ENCODE data around the gene INTS3. TPM values are rescaled to one million over a fixed set of nuclear protein-coding genes. Genes with fewer than 3 reads are reported as not detected.

The INTS3 gene
- total and polyA plus RNA-seq, 2 donors (not counting 1 experiment from before 2014, with no cell fraction given) = 31.4 to 37.3 TPM

DNA sequence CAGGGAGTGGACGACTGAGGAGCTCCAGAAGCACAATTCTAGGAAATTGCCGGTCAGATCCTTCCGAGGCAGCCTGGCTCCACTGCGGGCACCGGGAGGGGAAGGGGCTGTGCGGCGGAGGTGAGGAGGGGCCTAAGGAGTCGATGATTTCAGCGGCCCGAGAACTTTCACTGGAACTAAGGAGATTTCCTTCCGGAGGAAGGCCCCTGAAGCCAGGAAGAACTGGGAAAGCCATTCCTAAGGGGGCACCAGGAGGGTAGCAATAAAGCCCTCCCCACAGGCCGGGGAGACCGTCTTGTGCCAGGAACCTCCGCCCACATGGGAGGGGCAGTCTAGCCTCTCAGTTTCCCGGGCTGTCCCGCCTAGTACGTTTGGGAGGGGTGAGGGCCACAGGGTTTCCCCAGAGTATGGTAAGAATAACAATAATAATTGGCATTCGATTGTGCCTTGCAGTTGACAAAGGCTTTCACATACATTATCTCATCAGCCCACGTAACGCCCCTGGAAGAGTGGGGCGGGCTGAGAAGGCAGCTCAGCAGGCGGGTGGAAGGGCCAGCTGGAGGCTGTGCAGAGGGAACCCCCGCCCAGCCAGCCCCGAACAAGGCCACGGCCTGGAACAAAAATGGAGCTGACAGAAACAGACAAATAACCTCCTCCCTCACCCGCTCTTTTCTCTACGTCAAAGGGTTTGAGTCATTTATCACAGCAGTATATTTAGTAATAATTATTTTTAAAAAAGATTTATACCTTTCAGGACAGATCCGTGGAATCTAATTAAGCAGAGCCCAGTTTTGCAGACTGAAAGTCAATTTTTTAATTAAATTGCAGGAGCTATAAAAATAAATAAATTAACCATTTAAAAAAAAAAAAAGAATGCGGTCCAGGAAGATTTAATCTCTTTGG is 29.6 kb upstream of the INTS3 start:
- H3K27ac ChIP-seq (ENCODE audit: insufficient read depth, low read length) = no peak overlapping the region
- H3K27me3 ChIP-seq (ENCODE audit: control insufficient read depth, insufficient read depth, low read length) = no peaks in the 10 kb centered on the region
- DNase-seq (ENCODE audit: low read depth in 2 of 2) = peak; percentile 53 to 61
- H2AFZ ChIP-seq (ENCODE audit: low read length) = peak overlapping the region; percentile 5
- no peak overlapping the region for H3K9ac ChIP-seq (ENCODE audit: insufficient read depth, low read length)
- TF ChIP-seq, protein P1, sequence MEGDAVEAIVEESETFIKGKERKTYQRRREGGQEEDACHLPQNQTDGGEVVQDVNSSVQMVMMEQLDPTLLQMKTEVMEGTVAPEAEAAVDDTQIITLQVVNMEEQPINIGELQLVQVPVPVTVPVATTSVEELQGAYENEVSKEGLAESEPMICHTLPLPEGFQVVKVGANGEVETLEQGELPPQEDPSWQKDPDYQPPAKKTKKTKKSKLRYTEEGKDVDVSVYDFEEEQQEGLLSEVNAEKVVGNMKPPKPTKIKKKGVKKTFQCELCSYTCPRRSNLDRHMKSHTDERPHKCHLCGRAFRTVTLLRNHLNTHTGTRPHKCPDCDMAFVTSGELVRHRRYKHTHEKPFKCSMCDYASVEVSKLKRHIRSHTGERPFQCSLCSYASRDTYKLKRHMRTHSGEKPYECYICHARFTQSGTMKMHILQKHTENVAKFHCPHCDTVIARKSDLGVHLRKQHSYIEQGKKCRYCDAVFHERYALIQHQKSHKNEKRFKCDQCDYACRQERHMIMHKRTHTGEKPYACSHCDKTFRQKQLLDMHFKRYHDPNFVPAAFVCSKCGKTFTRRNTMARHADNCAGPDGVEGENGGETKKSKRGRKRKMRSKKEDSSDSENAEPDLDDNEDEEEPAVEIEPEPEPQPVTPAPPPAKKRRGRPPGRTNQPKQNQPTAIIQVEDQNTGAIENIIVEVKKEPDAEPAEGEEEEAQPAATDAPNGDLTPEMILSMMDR (conservative IDR thresholded peaks at IDR 0.05 in 1 of 2, IDR thresholded peaks at IDR 0.05 in 1 of 2; ENCODE audit: low read depth in 1 of 2, low read length in 2 of 2) = no peak
- no peak for TF ChIP-seq EZH2 (IDR thresholded peaks at IDR 0.05; ENCODE audit: low read length, missing control alignments)
- no peaks in the 10 kb centered on the region for H3K9me3 ChIP-seq (ENCODE audit: control insufficient read depth, insufficient read depth, low read depth, low read length)
- H3K4me2 ChIP-seq (ENCODE audit: extremely low read depth, insufficient read depth, low read length) = no peak overlapping the region
- H3K36me3 ChIP-seq (ENCODE audit: control insufficient read depth, insufficient read depth, low read length) = no peaks in the 10 kb centered on the region
- no peak overlapping the region for H3K4me3 ChIP-seq (replicated peaks in 1 of 4; ENCODE audit: control extremely low read depth in 1 of 4, insufficient read depth in 1 of 4, low read depth in 3 of 4, low read length in 4 of 4)
- no peaks in the 10 kb centered on the region for H4K20me1 ChIP-seq (ENCODE audit: control insufficient read depth, extremely low read depth, insufficient read depth, low read length)
- peaks cover 8% of the 10 kb centered on the region for H3K4me1 ChIP-seq (ENCODE audit: control insufficient read depth, extremely low read depth, insufficient read depth, low read length)
- no peaks in the 10 kb centered on the region for H3K79me2 ChIP-seq (ENCODE audit: control insufficient read depth, insufficient read depth, low read length)

DNA sequence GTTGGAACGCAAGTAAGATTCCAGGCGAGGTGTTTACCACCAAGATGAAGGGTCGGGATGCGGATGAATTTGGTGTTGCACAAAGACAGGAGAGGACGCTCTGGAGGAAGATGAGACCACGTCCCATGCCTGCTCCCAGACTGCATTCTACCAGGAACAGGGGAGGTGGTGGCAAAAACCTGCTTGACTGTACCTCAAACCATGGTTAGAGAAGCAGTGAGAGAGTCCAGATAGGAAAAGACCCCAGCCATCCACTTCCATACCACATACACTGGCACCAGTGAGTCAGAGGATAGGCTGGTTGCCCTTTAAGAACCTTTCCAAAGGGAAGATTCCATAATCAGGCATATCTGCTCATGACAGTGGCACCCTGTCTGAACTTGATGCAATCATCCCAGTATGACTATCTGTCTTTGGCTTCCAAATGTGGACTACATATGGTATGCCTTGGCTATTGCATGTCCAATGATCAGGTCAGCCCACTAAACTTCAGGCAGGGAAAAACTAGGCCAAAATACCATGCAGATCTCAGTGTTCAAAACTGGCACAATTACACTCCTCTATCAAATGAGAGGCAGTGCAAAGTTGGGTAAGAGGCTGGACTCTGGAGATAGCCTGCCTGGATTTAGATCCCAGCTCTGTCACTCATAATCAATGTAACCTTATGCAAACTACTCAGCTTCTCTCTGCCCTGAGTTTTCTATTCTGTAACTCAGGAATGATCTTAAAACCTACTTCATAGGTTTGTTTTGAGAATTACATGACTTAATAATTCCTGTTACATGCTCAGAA is 28.7 kb upstream of the INTS3 start:
- H4K20me1 ChIP-seq (ENCODE audit: control insufficient read depth, extremely low read depth, insufficient read depth, low read length) = no peaks in the 10 kb centered on the region
- no peaks in the 10 kb centered on the region for H3K27me3 ChIP-seq (ENCODE audit: control insufficient read depth, insufficient read depth, low read length)
- no peak overlapping the region for H3K27ac ChIP-seq (ENCODE audit: insufficient read depth, low read length)
- H3K4me2 ChIP-seq (ENCODE audit: extremely low read depth, insufficient read depth, low read length) = no peak overlapping the region
- H3K4me3 ChIP-seq (replicated peaks in 1 of 4; ENCODE audit: control extremely low read depth in 1 of 4, insufficient read depth in 1 of 4, low read depth in 3 of 4, low read length in 4 of 4) = no peak overlapping the region
- no peaks in the 10 kb centered on the region for H3K9me3 ChIP-seq (ENCODE audit: control insufficient read depth, insufficient read depth, low read depth, low read length)
- H3K4me1 ChIP-seq (ENCODE audit: control insufficient read depth, extremely low read depth, insufficient read depth, low read length) = peaks cover 8% of the 10 kb centered on the region
- no peak for TF ChIP-seq EZH2 (IDR thresholded peaks at IDR 0.05; ENCODE audit: low read length, missing control alignments)
- TF ChIP-seq, protein P1 (conservative IDR thresholded peaks at IDR 0.05 in 1 of 2, IDR thresholded peaks at IDR 0.05 in 1 of 2; ENCODE audit: low read depth in 1 of 2, low read length in 2 of 2) = no peak
- no peak overlapping the region for H3K9ac ChIP-seq (ENCODE audit: insufficient read depth, low read length)
- H3K36me3 ChIP-seq (ENCODE audit: control insufficient read depth, insufficient read depth, low read length) = no peaks in the 10 kb centered on the region
- H3K79me2 ChIP-seq (ENCODE audit: control insufficient read depth, insufficient read depth, low read length) = no peaks in the 10 kb centered on the region
- H2AFZ ChIP-seq (ENCODE audit: low read length) = no peak overlapping the region
- peak; percentile 34 to 37 for DNase-seq (ENCODE audit: low read depth in 2 of 2)

DNA sequence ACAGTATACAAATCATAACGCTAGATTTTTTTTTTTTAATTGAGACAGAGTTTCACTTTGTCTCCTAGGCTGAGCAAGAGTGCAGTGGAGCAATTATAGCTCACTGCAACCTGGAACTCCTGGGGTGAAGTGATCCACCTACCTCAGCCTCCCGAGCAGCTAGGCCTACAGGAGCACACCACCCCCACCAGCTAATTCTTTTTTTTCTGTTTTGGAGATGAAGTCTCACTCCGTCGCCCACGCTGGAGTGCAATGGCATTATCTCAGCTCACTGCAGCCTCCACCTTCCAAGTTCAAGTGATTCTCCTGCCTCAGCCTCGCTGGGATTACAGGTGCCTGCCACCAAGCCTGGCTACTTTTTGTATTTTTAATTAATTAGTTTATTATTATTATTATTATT is 28.1 kb upstream of the INTS3 start:
- TF ChIP-seq, protein P1 (conservative IDR thresholded peaks at IDR 0.05 in 1 of 2, IDR thresholded peaks at IDR 0.05 in 1 of 2; ENCODE audit: low read depth in 1 of 2, low read length in 2 of 2) = no peak
- TF ChIP-seq EZH2 (IDR thresholded peaks at IDR 0.05; ENCODE audit: low read length, missing control alignments) = no peak
- H3K27ac ChIP-seq (ENCODE audit: insufficient read depth, low read length) = no peak overlapping the region
- no peak overlapping the region for H2AFZ ChIP-seq (ENCODE audit: low read length)

More for the DNA sequence above, 28.1 kb upstream of the INTS3 start:
- H3K9ac ChIP-seq (ENCODE audit: insufficient read depth, low read length) = no peak overlapping the region
- H3K4me3 ChIP-seq (replicated peaks in 1 of 4; ENCODE audit: control extremely low read depth in 1 of 4, insufficient read depth in 1 of 4, low read depth in 3 of 4, low read length in 4 of 4) = no peak overlapping the region
- no peaks in the 10 kb centered on the region for H3K79me2 ChIP-seq (ENCODE audit: control insufficient read depth, insufficient read depth, low read length)
- peaks cover 8% of the 10 kb centered on the region for H3K4me1 ChIP-seq (ENCODE audit: control insufficient read depth, extremely low read depth, insufficient read depth, low read length)
- no peaks in the 10 kb centered on the region for H3K27me3 ChIP-seq (ENCODE audit: control insufficient read depth, insufficient read depth, low read length)
- DNase-seq (ENCODE audit: low read depth in 2 of 2) = no peak
- H3K4me2 ChIP-seq (ENCODE audit: extremely low read depth, insufficient read depth, low read length) = no peak overlapping the region
- no peaks in the 10 kb centered on the region for H4K20me1 ChIP-seq (ENCODE audit: control insufficient read depth, extremely low read depth, insufficient read depth, low read length)
- H3K36me3 ChIP-seq (ENCODE audit: control insufficient read depth, insufficient read depth, low read length) = no peaks in the 10 kb centered on the region
- no peaks in the 10 kb centered on the region for H3K9me3 ChIP-seq (ENCODE audit: control insufficient read depth, insufficient read depth, low read depth, low read length)
